Colonic mucosa (tissue), 4 donors: ENCODE data around the gene RAP2B. TPM values are rescaled to one million over a fixed set of nuclear protein-coding genes. Genes with fewer than 3 reads are reported as not detected.

Source experiments
- DNase-seq: peaks from one replicate; pipeline ENCODE4 v3.0.0-alpha.2; 2020
- H3K27ac ChIP-seq: fragments of 200-600 bp; one replicate; pipeline ENCODE4 v1.8.0; 2021
- H3K27me3 ChIP-seq: fragments of 200-600 bp; one replicate; pipeline ENCODE4 v1.8.0; 2021
- H3K36me3 ChIP-seq: fragments of 200-600 bp; one replicate; pipeline ENCODE4 v1.8.0; 2021
- H3K4me1 ChIP-seq: fragments of 200-600 bp; one replicate; pipeline ENCODE4 v1.8.0; 2021; ENCODE audit warnings: mild to moderate bottlenecking
- H3K4me3 ChIP-seq: fragments of 200-600 bp; one replicate; pipeline ENCODE4 v1.8.0; 2021
- H3K9ac ChIP-seq, 2 donors: one replicate each; pipeline ENCODE4 v1.7.0; 2013; ENCODE audit warnings: control low read depth in 2 of 2, low read depth in 2 of 2, low read length in 2 of 2
- H3K9me3 ChIP-seq: fragments of 200-600 bp; one replicate; pipeline ENCODE4 v1.8.0; 2021
- CTCF ChIP-seq: fragments of 200-600 bp; IDR thresholded peaks from one replicate; pipeline ENCODE4 v1.8.0; 2022; ENCODE audit warnings: antibody characterized with exemption, mild to moderate bottlenecking
- intact Hi-C: fragments of 100-400 bp; cut with DNase I; formaldehyde crosslinking; loops from one replicate; pipeline ENCODE4 v1.14.1; 2022
- total RNA-seq, 2 donors: library from RNA; stranded (reverse); fragmentation: NEBNext Ultra II Directional in 1 of 2; extraction: Animal tissue kit (Norgen Biotek cat#: 25700) in 1 of 2; gene quantifications; one replicate each; pipeline ENCODE4 v1.2.1, GENCODE V29; 2021
- donor health status: healthy.
- donor health status: DM: no; HTN: no; CAD: no.
- donor health status: DM: no; HTN: no; CAD: no.

RAP2B gene
- total RNA-seq, 2 donors from 2014 or later: 10.6 to 23.5 TPM

GRCh38 chr3:153160451-153161137 is 1.4 kb upstream of the RAP2B start:
- Histone ChIP-seq H3K4me3 (peak overlapping the region; percentile 84), H3K27ac (peak overlapping the region; percentile 97), H3K36me3 (no peaks in the 10 kb centered on the region), H3K27me3 (no peaks in the 10 kb centered on the region), H3K9me3 (no peaks in the 10 kb centered on the region), H3K4me1 (peaks cover 1% of the 10 kb centered on the region), H3K9ac (peak overlapping the region; percentile 73 to 84)
- intact Hi-C loops: loop anchor here (5.0 kb wide), 1 partner anchor 113 kb away; no protein-coding TSS in a partner anchor
- DNase-seq: peak; percentile 76
- no peak for TF ChIP-seq CTCF

- Histone ChIP-seq H3K27me3 (no peaks in the 10 kb centered on the region), H3K9me3 (no peaks in the 10 kb centered on the region), H3K4me1 (peaks cover 3% of the 10 kb centered on the region), H3K9ac (peak overlapping the region; percentile 73 to 84), H3K4me3 (peak overlapping the region; percentile 84), H3K36me3 (no peaks in the 10 kb centered on the region), H3K27ac (peak overlapping the region; percentile 97)
- no peak for TF ChIP-seq CTCF
- DNase-seq: peak; percentile 95
- intact Hi-C loops: loop anchor here (5.0 kb wide), 1 partner anchor 114 kb away; no protein-coding TSS in a partner anchor
Observed at GRCh38 chr3:153161138-153161713, 800 bp upstream of the RAP2B start.

- Histone ChIP-seq H3K27ac (peak overlapping the region; percentile 97), H3K9ac (peak overlapping the region; percentile 55 to 88), H3K4me3 (peak overlapping the region; percentile 84), H3K36me3 (no peaks in the 10 kb centered on the region), H3K27me3 (no peaks in the 10 kb centered on the region), H3K4me1 (peaks cover 3% of the 10 kb centered on the region), H3K9me3 (no peaks in the 10 kb centered on the region)
- no peak for TF ChIP-seq CTCF
- intact Hi-C loops: loop anchor here (5.0 kb wide), 1 partner anchor 115 kb away; no protein-coding TSS in a partner anchor
- DNase-seq: peak; percentile 42
Observed at GRCh38 chr3:153162513-153163392, 727 bp downstream of the RAP2B start.

- TF ChIP-seq CTCF: no peak
- Histone ChIP-seq H3K36me3 (no peaks in the 10 kb centered on the region), H3K4me1 (peaks cover 3% of the 10 kb centered on the region), H3K9ac (peak overlapping the region; percentile 55 to 88), H3K27ac (peak overlapping the region; percentile 97), H3K27me3 (no peaks in the 10 kb centered on the region), H3K4me3 (peak overlapping the region; percentile 84), H3K9me3 (no peaks in the 10 kb centered on the region)
- DNase-seq: no peak
- intact Hi-C loops: loop anchor here (5.0 kb wide), 1 partner anchor 116 kb away; no protein-coding TSS in a partner anchor
Observed at GRCh38 chr3:153163393-153163724, 1.3 kb downstream of the RAP2B start.
